ENCODE data around the gene HEXD.
"Not testable (repeated sequence)": the region's sequence is repeated elsewhere in the genome, so short reads cannot be mapped to it uniquely, and the experiment has no call there.

Gene HEXD

DNA sequence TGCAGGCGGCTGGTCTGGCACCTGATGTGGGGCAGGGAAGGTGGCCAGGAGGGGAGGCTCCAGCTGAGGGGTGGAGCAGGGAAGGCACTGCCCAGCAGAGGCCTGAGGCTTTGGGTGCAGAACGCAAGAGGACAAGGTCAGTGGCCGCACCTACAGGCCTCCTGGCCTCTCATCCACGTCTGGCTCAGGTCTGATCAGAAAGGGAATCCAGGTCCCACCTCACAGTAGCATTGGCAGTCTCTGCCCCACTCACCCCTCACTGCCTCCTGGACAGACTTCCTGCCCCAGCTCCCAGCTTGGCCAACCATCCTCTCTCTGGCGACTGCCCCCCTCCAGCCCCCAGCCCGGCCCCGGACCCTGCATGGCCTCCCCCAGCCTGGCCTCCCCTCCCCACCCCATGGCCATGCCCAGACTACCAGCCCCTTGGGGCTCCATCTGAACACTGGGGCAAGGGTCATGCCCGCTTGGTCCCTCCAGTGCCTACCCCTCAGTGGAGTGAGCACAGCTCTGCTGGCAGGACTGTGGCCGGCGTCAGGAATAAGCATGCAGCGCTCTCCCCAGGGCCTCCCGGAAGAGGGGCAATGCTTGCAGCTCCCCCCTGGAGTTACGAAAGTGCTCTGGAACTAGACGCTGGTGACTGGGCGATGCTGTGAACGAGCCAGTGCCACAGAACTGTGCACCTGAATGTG is 42.0 kb upstream of the HEXD start:
- H4K91ac ChIP-seq (ENCODE audit: low read length) = no peak overlapping the region
- H3K79me1 ChIP-seq (replicated peaks; ENCODE audit: low read length, poor library complexity, severe bottlenecking) = no peaks in the 10 kb centered on the region
- H3K27me3 ChIP-seq (ENCODE audit: control insufficient read depth in 1 of 2, insufficient read depth in 1 of 2, low read length in 2 of 2) = peaks cover 45 to 74% of the 10 kb centered on the region in 2 experiments
- H2BK12ac ChIP-seq (ENCODE audit: low read length in 2 of 2) = no peak overlapping the region
- DNase-seq = no peak
- H3K4ac ChIP-seq (ENCODE audit: low read depth in 1 of 2, low read length in 2 of 2) = no peak overlapping the region
- WGBS = 78% methylated on average over 15 of the region's 16 CpGs
- H3K23ac ChIP-seq (ENCODE audit: low read length in 2 of 2) = no peak overlapping the region
- H3K36me3 ChIP-seq (ENCODE audit: control insufficient read depth in 1 of 2, insufficient read depth in 2 of 2, low read depth in 1 of 2, low read length in 2 of 2) = peaks cover 0 to 3% of the 10 kb centered on the region in 2 experiments
- H2BK120ac ChIP-seq (ENCODE audit: low read depth, low read length) = no peak overlapping the region
- peaks cover 13% of the 10 kb centered on the region for H3K4me1 ChIP-seq (ENCODE audit: control insufficient read depth, insufficient read depth, low read depth, low read length)
- no peak overlapping the region for H2AK5ac ChIP-seq (ENCODE audit: low read length, severe bottlenecking)
- H3K9me3 ChIP-seq (ENCODE audit: control insufficient read depth, low read length) = no peaks in the 10 kb centered on the region
- H4K8ac ChIP-seq (ENCODE audit: low read length) = no peak overlapping the region
- no peak overlapping the region for H3K18ac ChIP-seq (ENCODE audit: low read depth in 1 of 2, low read length in 2 of 2)
- H2AFZ ChIP-seq (ENCODE audit: low read depth, low read length) = no peak overlapping the region
- no peak overlapping the region for H3K14ac ChIP-seq (ENCODE audit: low read length in 2 of 2)
- H2BK5ac ChIP-seq (ENCODE audit: low read depth, low read length, poor library complexity, severe bottlenecking) = no peak overlapping the region
- H3K27ac ChIP-seq (ENCODE audit: low read length, poor library complexity, severe bottlenecking) = no peak overlapping the region
- no peak overlapping the region for H2BK15ac ChIP-seq (ENCODE audit: low read depth, poor library complexity, severe bottlenecking)
- no peak overlapping the region for H3K9ac ChIP-seq (ENCODE audit: low read length)
- H3K4me3 ChIP-seq (ENCODE audit: insufficient read depth in 1 of 2, low read depth in 1 of 2, low read length in 2 of 2) = no peak overlapping the region
- no peak overlapping the region for H3K4me2 ChIP-seq (ENCODE audit: low read length, poor library complexity, severe bottlenecking)

DNA sequence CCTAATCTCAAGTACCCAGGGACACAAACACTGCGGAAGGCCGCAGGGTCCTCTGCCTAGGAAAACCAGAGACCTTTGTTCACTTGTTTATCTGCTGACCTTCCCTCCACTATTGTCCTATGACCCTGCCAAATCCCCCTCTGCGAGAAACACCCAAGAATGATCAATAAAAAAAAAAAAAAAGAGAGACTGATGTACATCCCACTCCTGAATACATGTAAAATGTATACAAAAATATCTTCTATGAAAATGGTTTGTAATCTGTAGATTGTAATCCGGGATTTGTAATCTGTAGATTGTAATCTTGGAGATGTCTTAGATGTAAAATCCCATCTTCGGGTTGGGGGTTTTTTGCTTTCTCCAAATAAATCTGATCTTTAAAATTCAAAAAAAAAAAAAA is 40.9 kb upstream of the HEXD start:
- not testable (repeated sequence) for H2BK12ac ChIP-seq (ENCODE audit: low read length in 2 of 2); H3K4me3 ChIP-seq (ENCODE audit: insufficient read depth in 1 of 2, low read depth in 1 of 2, low read length in 2 of 2); H2AK5ac ChIP-seq (ENCODE audit: low read length, severe bottlenecking)

DNA sequence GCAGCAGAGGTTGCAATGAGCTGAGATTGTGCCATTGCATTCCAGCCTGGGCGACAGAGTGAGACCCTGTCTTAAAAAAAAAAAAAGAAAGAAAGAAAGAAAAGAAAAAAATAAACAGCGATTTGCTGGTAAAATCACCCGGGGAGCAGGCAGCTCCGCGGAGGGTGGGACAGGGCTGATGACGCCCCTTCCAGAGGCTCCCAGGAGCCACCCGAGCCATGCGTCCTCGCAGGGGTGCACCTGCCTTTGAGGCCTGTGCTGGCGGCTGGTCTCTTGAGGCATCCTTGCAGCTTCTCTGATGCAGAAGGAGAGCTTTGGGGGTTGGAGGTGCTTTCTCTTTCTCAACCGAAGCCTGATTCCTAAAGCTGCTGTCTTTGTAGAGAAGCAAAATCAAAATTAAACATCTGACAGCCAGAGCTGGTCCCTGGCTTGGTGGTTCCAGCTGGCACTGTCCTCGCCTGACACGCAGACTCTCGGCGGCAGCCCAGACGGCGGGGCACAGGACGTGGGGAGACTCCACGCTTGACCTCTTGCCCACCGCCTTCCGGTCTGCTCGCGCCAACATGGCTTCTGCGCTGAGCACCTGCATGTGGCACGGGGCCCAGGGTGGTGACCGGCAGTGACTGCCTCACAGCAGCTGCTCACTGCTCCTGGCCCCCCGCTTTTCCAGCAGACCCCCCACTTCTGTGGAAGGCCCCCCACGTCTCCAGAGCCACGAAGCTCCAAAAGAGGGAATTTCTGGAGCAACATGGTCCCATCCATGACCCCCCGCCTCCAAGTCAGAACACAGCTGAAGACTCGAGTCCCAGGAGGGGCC is 40.0 kb upstream of the HEXD start:
- peaks cover 30 to 57% of the 10 kb centered on the region in 2 experiments for H3K27me3 ChIP-seq (ENCODE audit: control insufficient read depth in 1 of 2, insufficient read depth in 1 of 2, low read length in 2 of 2)
- no peak overlapping the region for H3K14ac ChIP-seq (ENCODE audit: low read length in 2 of 2)
- 87% methylated on average over 30 of the region's 31 CpGs for WGBS

More for the DNA sequence above, 40.9 kb upstream of the HEXD start:
- H4K91ac ChIP-seq (ENCODE audit: low read length); H2BK120ac ChIP-seq (ENCODE audit: low read depth, low read length); H3K9me3 ChIP-seq (ENCODE audit: control insufficient read depth, low read length); H4K8ac ChIP-seq (ENCODE audit: low read length); H3K36me3 ChIP-seq (ENCODE audit: control insufficient read depth in 1 of 2, insufficient read depth in 2 of 2, low read depth in 1 of 2, low read length in 2 of 2); H2BK5ac ChIP-seq (ENCODE audit: low read depth, low read length, poor library complexity, severe bottlenecking); H3K4me2 ChIP-seq (ENCODE audit: low read length, poor library complexity, severe bottlenecking); H3K9ac ChIP-seq (ENCODE audit: low read length); H3K4ac ChIP-seq (ENCODE audit: low read depth in 1 of 2, low read length in 2 of 2); H3K79me1 ChIP-seq (replicated peaks; ENCODE audit: low read length, poor library complexity, severe bottlenecking); H2AFZ ChIP-seq (ENCODE audit: low read depth, low read length); H3K27ac ChIP-seq (ENCODE audit: low read length, poor library complexity, severe bottlenecking); H3K14ac ChIP-seq (ENCODE audit: low read length in 2 of 2); H2BK15ac ChIP-seq (ENCODE audit: low read depth, poor library complexity, severe bottlenecking); DNase-seq; H3K23ac ChIP-seq (ENCODE audit: low read length in 2 of 2); H3K4me1 ChIP-seq (ENCODE audit: control insufficient read depth, insufficient read depth, low read depth, low read length); H3K18ac ChIP-seq (ENCODE audit: low read depth in 1 of 2, low read length in 2 of 2): not testable (repeated sequence)
- H3K27me3 ChIP-seq (ENCODE audit: control insufficient read depth in 1 of 2, insufficient read depth in 1 of 2, low read length in 2 of 2) = peaks cover 39 to 65% of the 10 kb centered on the region in 2 experiments
- WGBS = no CpG with 5 or more reads among the region's 5 CpGs

DNA sequence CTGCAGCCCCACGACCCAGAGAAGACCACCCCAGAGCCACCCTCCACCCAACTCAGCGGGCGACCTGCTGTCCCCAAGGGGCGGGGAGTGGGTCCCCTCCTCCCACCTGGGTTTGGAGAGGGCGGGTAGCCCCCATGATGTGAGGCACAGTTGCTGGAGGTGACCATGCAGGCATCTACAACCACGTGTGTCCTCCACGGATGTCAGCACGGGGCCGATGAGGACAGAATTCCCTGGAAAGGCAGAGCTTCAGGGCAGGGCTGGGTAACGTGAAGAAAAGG is 39.5 kb upstream of the HEXD start:
- Histone ChIP-seq H3K23ac (ENCODE audit: low read length in 2 of 2) (no peak overlapping the region), H4K91ac (ENCODE audit: low read length) (no peak overlapping the region), H3K4me1 (ENCODE audit: control insufficient read depth, insufficient read depth, low read depth, low read length) (peaks cover 4% of the 10 kb centered on the region), H3K27ac (ENCODE audit: low read length, poor library complexity, severe bottlenecking) (no peak overlapping the region), H2AK5ac (ENCODE audit: low read length, severe bottlenecking) (no peak overlapping the region), H2BK5ac (ENCODE audit: low read depth, low read length, poor library complexity, severe bottlenecking) (no peak overlapping the region), H2BK15ac (ENCODE audit: low read depth, poor library complexity, severe bottlenecking) (no peak overlapping the region), H3K4me3 (ENCODE audit: insufficient read depth in 1 of 2, low read depth in 1 of 2, low read length in 2 of 2) (no peak overlapping the region), H3K18ac (ENCODE audit: low read depth in 1 of 2, low read length in 2 of 2) (no peak overlapping the region), H2AFZ (ENCODE audit: low read depth, low read length) (no peak overlapping the region), H4K8ac (ENCODE audit: low read length) (no peak overlapping the region), H2BK120ac (ENCODE audit: low read depth, low read length) (no peak overlapping the region), H3K9me3 (ENCODE audit: control insufficient read depth, low read length) (no peaks in the 10 kb centered on the region), H3K79me1 (replicated peaks; ENCODE audit: low read length, poor library complexity, severe bottlenecking) (no peaks in the 10 kb centered on the region), H3K14ac (ENCODE audit: low read length in 2 of 2) (no peak overlapping the region), H2BK12ac (ENCODE audit: low read length in 2 of 2) (no peak overlapping the region), H3K27me3 (ENCODE audit: control insufficient read depth in 1 of 2, insufficient read depth in 1 of 2, low read length in 2 of 2) (peaks cover 29 to 51% of the 10 kb centered on the region in 2 experiments), H3K4me2 (ENCODE audit: low read length, poor library complexity, severe bottlenecking) (no peak overlapping the region), H3K9ac (ENCODE audit: low read length) (no peak overlapping the region), H3K36me3 (ENCODE audit: control insufficient read depth in 1 of 2, insufficient read depth in 2 of 2, low read depth in 1 of 2, low read length in 2 of 2) (peaks cover 0 to 3% of the 10 kb centered on the region in 2 experiments), H3K4ac (ENCODE audit: low read depth in 1 of 2, low read length in 2 of 2) (no peak overlapping the region)
- 78% methylated on average over 10 of the region's 10 CpGs for WGBS
- no peak for DNase-seq

More for the DNA sequence above, 40.0 kb upstream of the HEXD start:
- no peak overlapping the region for H2BK15ac ChIP-seq (ENCODE audit: low read depth, poor library complexity, severe bottlenecking)
- H3K18ac ChIP-seq (ENCODE audit: low read depth in 1 of 2, low read length in 2 of 2) = no peak overlapping the region
- no peak overlapping the region for H2BK120ac ChIP-seq (ENCODE audit: low read depth, low read length)
- H3K4ac ChIP-seq (ENCODE audit: low read depth in 1 of 2, low read length in 2 of 2) = no peak overlapping the region
- no peak overlapping the region for H4K91ac ChIP-seq (ENCODE audit: low read length)
- no peaks in the 10 kb centered on the region for H3K9me3 ChIP-seq (ENCODE audit: control insufficient read depth, low read length)
- H3K9ac ChIP-seq (ENCODE audit: low read length) = no peak overlapping the region
- H4K8ac ChIP-seq (ENCODE audit: low read length) = no peak overlapping the region
- H2AK5ac ChIP-seq (ENCODE audit: low read length, severe bottlenecking) = no peak overlapping the region
- peaks cover 4% of the 10 kb centered on the region for H3K4me1 ChIP-seq (ENCODE audit: control insufficient read depth, insufficient read depth, low read depth, low read length)
- no peak overlapping the region for H2BK5ac ChIP-seq (ENCODE audit: low read depth, low read length, poor library complexity, severe bottlenecking)
- no peak overlapping the region for H3K23ac ChIP-seq (ENCODE audit: low read length in 2 of 2)
- no peak overlapping the region for H2BK12ac ChIP-seq (ENCODE audit: low read length in 2 of 2)
- H2AFZ ChIP-seq (ENCODE audit: low read depth, low read length) = no peak overlapping the region
- no peak overlapping the region for H3K4me3 ChIP-seq (ENCODE audit: insufficient read depth in 1 of 2, low read depth in 1 of 2, low read length in 2 of 2)
- H3K4me2 ChIP-seq (ENCODE audit: low read length, poor library complexity, severe bottlenecking) = no peak overlapping the region
- H3K36me3 ChIP-seq (ENCODE audit: control insufficient read depth in 1 of 2, insufficient read depth in 2 of 2, low read depth in 1 of 2, low read length in 2 of 2) = peaks cover 0 to 3% of the 10 kb centered on the region in 2 experiments
- no peak for DNase-seq
- H3K79me1 ChIP-seq (replicated peaks; ENCODE audit: low read length, poor library complexity, severe bottlenecking) = no peaks in the 10 kb centered on the region
- H3K27ac ChIP-seq (ENCODE audit: low read length, poor library complexity, severe bottlenecking) = no peak overlapping the region
